GM06990 (cell line): ENCODE measurements around the gene TGIF1.

Experiments used
- DNase-seq: peaks from one replicate; pipeline ENCODE4 v3.0.0-alpha.2; 2011; ENCODE audit not compliant: insufficient read length; ENCODE audit errors: extremely low read depth
- H3K27me3 ChIP-seq: replicated peaks from 2 replicates; pipeline ENCODE4 v1.6.0; 2011; ENCODE audit warnings: low read length; ENCODE audit not compliant: control insufficient read depth, insufficient read depth
- H3K36me3 ChIP-seq: 2 replicates; pipeline ENCODE4 v1.5.1; 2011; ENCODE audit warnings: low read length; ENCODE audit not compliant: control insufficient read depth, insufficient read depth
- H3K4me3 ChIP-seq: replicated peaks from 2 replicates; pipeline ENCODE4 v1.5.1; 2011; ENCODE audit warnings: low read depth, mild to moderate bottlenecking, control low read depth, low read length
- TF ChIP-seq, protein P1 (sequence below): IDR thresholded peaks from 2 replicates; pipeline ENCODE4 v1.5.1; 2011; ENCODE audit warnings: low read length, control low read depth, mild to moderate bottlenecking, inconsistent platforms; ENCODE audit not compliant: insufficient read depth, poor library complexity, severe bottlenecking

TGIF1 gene

DNA sequence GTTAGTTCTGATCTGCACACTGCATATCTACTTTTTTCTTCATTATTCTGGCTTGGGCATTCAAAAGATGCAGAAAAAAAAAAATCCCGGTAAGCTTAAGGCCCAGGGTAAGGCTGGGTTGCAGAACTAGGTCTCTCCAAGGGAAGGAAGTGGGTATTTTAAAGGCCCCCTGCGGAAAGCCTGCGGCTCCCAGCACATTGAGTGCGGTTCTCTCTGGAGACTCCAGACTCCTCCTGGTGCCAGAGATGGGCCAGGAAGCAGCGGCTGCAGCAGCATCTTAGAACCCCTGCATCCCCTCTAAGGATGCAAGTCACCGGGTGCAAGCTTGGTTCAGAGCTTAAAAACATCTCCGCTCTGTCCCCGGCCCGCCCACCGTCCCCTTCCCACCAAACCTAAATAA, 49.5 kb downstream of the TGIF1 start:
- TF ChIP-seq, protein P1, sequence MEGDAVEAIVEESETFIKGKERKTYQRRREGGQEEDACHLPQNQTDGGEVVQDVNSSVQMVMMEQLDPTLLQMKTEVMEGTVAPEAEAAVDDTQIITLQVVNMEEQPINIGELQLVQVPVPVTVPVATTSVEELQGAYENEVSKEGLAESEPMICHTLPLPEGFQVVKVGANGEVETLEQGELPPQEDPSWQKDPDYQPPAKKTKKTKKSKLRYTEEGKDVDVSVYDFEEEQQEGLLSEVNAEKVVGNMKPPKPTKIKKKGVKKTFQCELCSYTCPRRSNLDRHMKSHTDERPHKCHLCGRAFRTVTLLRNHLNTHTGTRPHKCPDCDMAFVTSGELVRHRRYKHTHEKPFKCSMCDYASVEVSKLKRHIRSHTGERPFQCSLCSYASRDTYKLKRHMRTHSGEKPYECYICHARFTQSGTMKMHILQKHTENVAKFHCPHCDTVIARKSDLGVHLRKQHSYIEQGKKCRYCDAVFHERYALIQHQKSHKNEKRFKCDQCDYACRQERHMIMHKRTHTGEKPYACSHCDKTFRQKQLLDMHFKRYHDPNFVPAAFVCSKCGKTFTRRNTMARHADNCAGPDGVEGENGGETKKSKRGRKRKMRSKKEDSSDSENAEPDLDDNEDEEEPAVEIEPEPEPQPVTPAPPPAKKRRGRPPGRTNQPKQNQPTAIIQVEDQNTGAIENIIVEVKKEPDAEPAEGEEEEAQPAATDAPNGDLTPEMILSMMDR, result no peak
- Histone ChIP-seq H3K36me3 (no peaks in the 10 kb centered on the region), H3K27me3 (no peaks in the 10 kb centered on the region; the same call in none of the 2 replicates), H3K4me3 (no peak overlapping the region)
- no peak for DNase-seq

- H3K36me3 ChIP-seq, result no peaks in the 10 kb centered on the region
- TF ChIP-seq, protein P1, result no peak
- no peak for DNase-seq
- no peaks in the 10 kb centered on the region; the same call in none of the 2 replicates for H3K27me3 ChIP-seq
- no peak overlapping the region for H3K4me3 ChIP-seq
These were observed 50.0 kb downstream of the TGIF1 start for GRCh38 chr18:3500016-3500415.

- no peaks in the 10 kb centered on the region for H3K36me3 ChIP-seq
- DNase-seq, result no peak
- H3K27me3 ChIP-seq, result no peaks in the 10 kb centered on the region; the same call in none of the 2 replicates
- H3K4me3 ChIP-seq, result no peak overlapping the region
- TF ChIP-seq, protein P1, result no peak
These were observed 52.7 kb downstream of the TGIF1 start for GRCh38 chr18:3502650-3503049.

- H3K4me3 ChIP-seq, result no peak overlapping the region
- DNase-seq, result no peak
- no peaks in the 10 kb centered on the region for H3K36me3 ChIP-seq
- TF ChIP-seq, protein P1, result no peak
- H3K27me3 ChIP-seq, result no peaks in the 10 kb centered on the region; the same call in none of the 2 replicates
These were observed 54.7 kb downstream of the TGIF1 start for GRCh38 chr18:3504637-3505036.

DNA sequence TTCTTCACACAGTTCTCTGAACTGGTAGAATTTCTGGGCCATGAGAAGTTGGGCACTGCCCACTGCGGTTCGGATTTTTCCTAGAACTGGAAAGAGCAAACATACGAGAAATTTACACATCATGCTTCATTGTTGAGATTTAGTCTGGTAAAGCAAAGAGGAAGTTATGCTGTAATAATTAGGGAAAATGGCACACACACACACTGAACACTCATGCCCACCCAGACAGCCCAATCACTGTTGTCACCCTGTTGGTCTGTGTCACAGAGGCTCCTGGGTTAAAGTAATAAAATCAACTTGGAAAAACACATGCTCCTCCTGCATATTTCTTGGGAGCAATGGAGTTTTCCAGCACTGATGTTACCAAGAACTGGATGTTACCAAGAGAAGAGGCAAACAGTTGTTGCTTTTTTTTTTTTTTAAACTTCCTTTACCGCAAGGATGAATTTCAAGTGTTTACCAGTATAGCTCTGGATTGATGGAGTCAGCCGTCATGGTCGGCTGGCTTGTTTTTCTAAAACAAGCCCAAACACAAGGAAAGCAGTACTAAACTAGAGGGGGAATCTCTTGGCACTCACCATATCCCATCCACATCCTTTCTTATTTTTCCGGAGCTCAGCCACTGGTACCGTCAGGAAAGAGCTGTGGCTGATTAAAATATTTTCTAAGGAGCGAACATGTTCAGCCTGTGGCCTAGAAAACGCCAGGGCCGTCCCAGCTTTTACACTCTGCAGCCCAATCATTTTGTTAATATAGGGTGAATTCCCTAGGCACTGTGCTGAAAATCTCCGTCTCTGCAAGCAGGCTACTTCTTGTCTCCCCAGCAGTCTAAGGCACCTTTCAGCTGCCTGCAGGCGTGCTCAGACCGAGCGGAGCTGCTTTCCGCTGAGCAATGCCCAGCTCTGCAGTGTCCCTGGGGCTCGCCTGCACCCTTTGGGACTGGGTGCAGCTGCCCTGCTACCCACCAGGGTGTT, 58.9 kb downstream of the TGIF1 start:
- no peaks in the 10 kb centered on the region; the same call in 1 of the 2 replicates for H3K27me3 ChIP-seq
- H3K4me3 ChIP-seq, result no peak overlapping the region
- H3K36me3 ChIP-seq, result no peaks in the 10 kb centered on the region
- DNase-seq, result no peak
- TF ChIP-seq, protein P1, result no peak
